Heart right ventricle (tissue), 16 donors: ENCODE data around the gene TLE7. TPM values are rescaled to one million over a fixed set of nuclear protein-coding genes. Genes with fewer than 3 reads are reported as not detected.

Experiments
- ATAC-seq, 8 donors: fragments of 200-7000 bp; cut with Tn5 transposase; one replicate each; pipeline ENCODE4 v1.9.1; 2020; ENCODE audit warnings: mild to moderate bottlenecking in 8 of 8, moderate library complexity in 8 of 8, moderate number of reproducible peaks in 1 of 8
- DNase-seq, 2 donors: peaks; one replicate each; pipeline ENCODE4 v3.0.0-alpha.2; 2020
- H3K27ac ChIP-seq, 10 donors: fragments of 200-600 bp; sonication (generic) in 2 of 10; one replicate each; pipeline versions ENCODE4 v1.5.0 to v1.8.0; 2020 to 2022; ENCODE audit warnings: mild to moderate bottlenecking in 3 of 10
- H3K27me3 ChIP-seq, 7 donors: fragments of 200-600 bp; one replicate each; pipeline ENCODE4 v1.8.0; 2021 to 2022; ENCODE audit warnings: mild to moderate bottlenecking in 2 of 7
- H3K36me3 ChIP-seq, 9 donors: fragments of 200-600 bp; sonication (generic) in 1 of 9; one replicate each; pipeline versions ENCODE4 v1.5.0 to v1.8.0; 2020 to 2022; ENCODE audit warnings: mild to moderate bottlenecking in 2 of 9
- H3K4me1 ChIP-seq, 9 donors: fragments of 200-600 bp; sonication (generic) in 1 of 9; one replicate each; pipeline versions ENCODE4 v1.5.0 to v1.8.0; 2020 to 2022; ENCODE audit warnings: mild to moderate bottlenecking in 4 of 9
- H3K4me3 ChIP-seq, 10 donors: fragments of 200-600 bp; sonication (generic) in 2 of 10; one replicate each; pipeline versions ENCODE4 v1.5.0 to v1.8.0; 2020 to 2022; ENCODE audit warnings: mild to moderate bottlenecking in 7 of 10, moderate library complexity in 2 of 10
- H3K9me3 ChIP-seq, 11 donors: fragments of 200-600 bp in 10 of 11; sonication (generic) in 2 of 11; one replicate each; pipeline versions ENCODE4 v1.5.0 to v1.8.0; 2013 to 2022; ENCODE audit warnings: mild to moderate bottlenecking in 2 of 11, control low read depth in 1 of 11, moderate library complexity in 1 of 11
- WGBS, 2 donors: extraction: QIAGEN DNeasy Blood & Tissue Kit; methylation state at CpG; one replicate each; pipeline ENCODE4 v1.1.7; 2013; ENCODE audit warnings: inconsistent platforms in 1 of 2; 5-methylcytosine and 5-hydroxymethylcytosine counted together
- intact Hi-C, 10 donors: fragments of 100-400 bp; cut with DNase I; formaldehyde crosslinking; loops; one replicate each; pipeline versions ENCODE4 v1.11.1 to v1.14.2; 2022
- polyA plus RNA-seq, 2 donors: library from polyadenylated mRNA; stranded (reverse); fragments of 200-250 nt; gene quantifications; one replicate each; pipeline ENCODE4 v1.2.3, GENCODE V29; 2013
- total RNA-seq, 10 donors: library from RNA; stranded (reverse); fragmentation: NEBNext Ultra II Directional in 3 of 10; extraction: Animal tissue kit (Norgen Biotek cat#: 25700) in 3 of 10; gene quantifications; one replicate each; pipeline versions ENCODE4 v1.2.1 to v1.2.4, GENCODE V29; 2021 to 2023
- TF ChIP-seq, protein P1 (sequence below), 9 donors: fragments of 200-600 bp; sonication (generic) in 2 of 9; IDR thresholded peaks; one replicate each; pipeline versions ENCODE4 v1.5.0 to v1.8.0; 2021 to 2022; ENCODE audit warnings: antibody characterized with exemption in 9 of 9, mild to moderate bottlenecking in 5 of 9, moderate library complexity in 1 of 9
- donor health status: Arrhythmogenic right ventricular cardiomyopathy.
- donor health status: ischemic (EF 13 %, LVEDD 7.1; RV severe dilation, severe dysfunction).
- donor health status: healthy with polysubstance abuse.
- donor health status: DM: no; HTN: yes; CAD: no.
- donor health status: DM: no; HTN: no; CAD: no.
- donor health status: ischemic (EF 25% LVEDD 6.9; RV normal size, moderate dysfunction).
- donor health status: ischemic (EF 25% LVEDD 5.7; RV mildly dilated, moderate dysfunction).
- donor health status: healthy.
- donor health status: DM: yes; HTN: yes; CAD: no.
- donor health status: Ischemic cardiomyopathy.
- donor health status: ischemic (EF 35%, LVEDD 5.7; RV mildly dilated, moderate dysfunction).
- donor health status: nonischemic (EF 11% LVEDD 7.7; RV severe dilation, severe dysfunction).
- donor health status: DM: yes; HTN: yes; CAD: no.
- donor health status: PGD.
- donor health status: ischemic (EF 29% LVEDD 5.4; RV normal size, mild dysfunction).
- donor health status: nonischemic (EF 23%, LVEDD 6.1; RV moderate dilation, normal function).

TLE7 gene
- total and polyA plus RNA-seq, 12 donors = not detected

DNA sequence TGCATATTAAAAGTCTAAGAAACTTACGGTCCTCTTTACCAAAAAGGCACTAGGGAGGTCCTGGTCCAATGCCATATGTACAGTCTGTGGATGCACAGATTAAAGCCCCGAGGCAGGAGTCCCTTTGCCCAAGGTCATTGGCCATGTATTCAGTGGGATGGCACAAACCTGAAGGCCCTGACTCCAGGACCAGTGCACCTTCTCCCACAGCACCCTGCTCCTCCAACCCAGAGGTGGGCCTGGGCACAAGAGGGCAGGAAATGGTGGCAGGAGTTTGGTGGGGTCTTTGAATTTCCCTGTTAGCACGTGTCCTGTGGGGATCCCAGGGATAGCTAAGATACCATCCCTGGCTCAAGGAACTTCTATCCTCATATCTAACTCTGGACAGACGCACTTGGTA, 28.5 kb downstream of the TLE7 start:
- no peak for DNase-seq
- 56 to 58% methylated on average over 4 of the region's 4 CpGs for WGBS, 2 donors
- Histone ChIP-seq H3K4me3 (no peak overlapping the region), H3K27me3 (peaks cover 0 to 72% (median 49%) of the 10 kb centered on the region in 7 donors), H3K36me3 (no peaks in the 10 kb centered on the region), H3K27ac (no peak overlapping the region), H3K9me3 (no peaks in the 10 kb centered on the region), H3K4me1 (peaks cover 0 to 7% (median 0%) of the 10 kb centered on the region in 9 donors)
- ATAC-seq = no peak
- TF ChIP-seq, protein P1, sequence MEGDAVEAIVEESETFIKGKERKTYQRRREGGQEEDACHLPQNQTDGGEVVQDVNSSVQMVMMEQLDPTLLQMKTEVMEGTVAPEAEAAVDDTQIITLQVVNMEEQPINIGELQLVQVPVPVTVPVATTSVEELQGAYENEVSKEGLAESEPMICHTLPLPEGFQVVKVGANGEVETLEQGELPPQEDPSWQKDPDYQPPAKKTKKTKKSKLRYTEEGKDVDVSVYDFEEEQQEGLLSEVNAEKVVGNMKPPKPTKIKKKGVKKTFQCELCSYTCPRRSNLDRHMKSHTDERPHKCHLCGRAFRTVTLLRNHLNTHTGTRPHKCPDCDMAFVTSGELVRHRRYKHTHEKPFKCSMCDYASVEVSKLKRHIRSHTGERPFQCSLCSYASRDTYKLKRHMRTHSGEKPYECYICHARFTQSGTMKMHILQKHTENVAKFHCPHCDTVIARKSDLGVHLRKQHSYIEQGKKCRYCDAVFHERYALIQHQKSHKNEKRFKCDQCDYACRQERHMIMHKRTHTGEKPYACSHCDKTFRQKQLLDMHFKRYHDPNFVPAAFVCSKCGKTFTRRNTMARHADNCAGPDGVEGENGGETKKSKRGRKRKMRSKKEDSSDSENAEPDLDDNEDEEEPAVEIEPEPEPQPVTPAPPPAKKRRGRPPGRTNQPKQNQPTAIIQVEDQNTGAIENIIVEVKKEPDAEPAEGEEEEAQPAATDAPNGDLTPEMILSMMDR (IDR thresholded peaks at IDR 0.05) = no peak
- intact Hi-C loops = loop anchor here in 9 of 10 donors (2.0 to 5.0 kb wide), 5 partner anchors 84 to 199 kb away; no protein-coding TSS in a partner anchor

DNA sequence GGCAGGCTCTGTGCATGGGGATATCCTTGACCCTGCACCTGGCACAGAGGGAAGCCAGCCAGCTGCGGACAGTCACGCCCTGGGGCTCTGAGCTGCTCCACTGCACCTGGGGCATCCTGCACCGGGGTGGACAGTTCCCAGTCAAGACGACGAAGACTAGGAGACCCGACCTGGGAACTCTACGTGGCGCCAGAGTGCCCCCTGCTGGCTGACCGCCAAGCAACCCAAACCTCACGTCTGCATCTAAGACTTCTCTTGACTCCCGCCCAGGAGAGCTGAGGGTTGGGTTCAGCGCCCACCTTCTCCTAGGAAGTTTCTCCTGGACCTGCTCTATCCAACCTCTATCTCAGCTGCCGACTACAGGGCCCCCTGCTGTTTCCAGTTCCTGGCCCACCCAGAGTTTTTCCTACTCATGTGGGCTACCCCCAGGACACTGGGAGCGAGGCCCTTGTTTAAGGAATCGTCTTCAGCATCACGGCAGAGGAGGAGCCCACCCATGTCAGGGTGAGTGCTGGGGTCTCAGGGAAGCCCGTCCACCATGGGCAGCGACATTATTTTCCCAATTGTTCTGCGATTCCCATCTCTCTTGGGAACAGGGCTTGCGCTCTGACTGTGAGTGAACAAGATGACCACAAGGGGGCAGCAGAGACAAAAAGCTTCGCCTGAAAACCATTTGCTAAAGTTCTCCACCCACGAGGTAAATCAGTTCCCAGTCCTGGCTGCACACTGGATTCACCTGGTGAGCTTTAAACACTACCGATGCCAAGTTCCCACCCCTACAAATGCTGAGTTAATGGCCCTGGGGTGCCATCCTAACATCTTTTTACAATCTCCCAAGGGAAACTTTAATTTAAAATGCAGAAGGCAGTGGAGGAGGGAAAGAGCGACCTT, 29.3 kb downstream of the TLE7 start:
- no peak overlapping the region for H3K27ac ChIP-seq
- peak; percentile 70 to 90 (median 77) for ATAC-seq
- intact Hi-C loops = loop anchor here (1.0 to 5.0 kb wide), 6 partner anchors 85 to 200 kb away; no protein-coding TSS in a partner anchor
- H3K36me3 ChIP-seq = no peaks in the 10 kb centered on the region
- H3K4me1 ChIP-seq = peaks cover 0 to 7% (median 0%) of the 10 kb centered on the region in 9 donors
- no peaks in the 10 kb centered on the region for H3K9me3 ChIP-seq
- DNase-seq = peak; percentile 29 to 74
- H3K27me3 ChIP-seq = peaks cover 0 to 71% (median 56%) of the 10 kb centered on the region in 7 donors
- 7 to 9% methylated on average over 24 of the region's 24 CpGs for WGBS, 2 donors
- TF ChIP-seq, protein P1 (IDR thresholded peaks at IDR 0.05) = peak; percentile 77 to 92 (median 86)
- no peak overlapping the region for H3K4me3 ChIP-seq

DNA sequence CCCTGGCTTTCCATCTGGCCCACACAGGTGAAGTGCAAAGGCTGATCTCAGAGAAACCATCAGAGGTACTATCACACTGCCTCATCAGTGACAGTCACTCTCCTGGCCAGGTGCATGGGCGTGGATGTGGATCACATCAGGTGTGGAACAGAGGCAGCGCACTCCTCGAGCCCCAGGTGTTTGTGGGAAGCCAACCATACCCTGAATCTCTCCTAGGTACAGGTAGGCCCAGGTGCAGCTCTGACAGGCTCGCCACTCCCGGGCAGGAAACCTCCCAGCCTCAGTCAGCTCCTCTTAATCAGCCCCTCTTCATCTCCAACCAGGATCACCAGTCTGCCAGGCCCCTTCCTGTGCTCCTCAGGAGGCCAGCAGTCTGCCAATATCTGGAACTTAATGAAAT, 31.7 kb downstream of the TLE7 start:
- peaks cover 0 to 7% (median 0%) of the 10 kb centered on the region in 9 donors for H3K4me1 ChIP-seq
- H3K36me3 ChIP-seq = no peaks in the 10 kb centered on the region
- intact Hi-C loops = loop anchor here in 9 of 10 donors (5.0 kb wide), 3 partner anchors 87 to 202 kb away; no protein-coding TSS in a partner anchor
- no peak for DNase-seq
- H3K9me3 ChIP-seq = no peaks in the 10 kb centered on the region
- H3K27ac ChIP-seq = no peak overlapping the region
- H3K4me3 ChIP-seq = no peak overlapping the region
- TF ChIP-seq, protein P1 (IDR thresholded peaks at IDR 0.05) = no peak
- no peak for ATAC-seq
- peaks cover 0 to 75% (median 64%) of the 10 kb centered on the region in 7 donors for H3K27me3 ChIP-seq
- WGBS, 2 donors = 75 to 78% methylated on average over 5 of the region's 5 CpGs

DNA sequence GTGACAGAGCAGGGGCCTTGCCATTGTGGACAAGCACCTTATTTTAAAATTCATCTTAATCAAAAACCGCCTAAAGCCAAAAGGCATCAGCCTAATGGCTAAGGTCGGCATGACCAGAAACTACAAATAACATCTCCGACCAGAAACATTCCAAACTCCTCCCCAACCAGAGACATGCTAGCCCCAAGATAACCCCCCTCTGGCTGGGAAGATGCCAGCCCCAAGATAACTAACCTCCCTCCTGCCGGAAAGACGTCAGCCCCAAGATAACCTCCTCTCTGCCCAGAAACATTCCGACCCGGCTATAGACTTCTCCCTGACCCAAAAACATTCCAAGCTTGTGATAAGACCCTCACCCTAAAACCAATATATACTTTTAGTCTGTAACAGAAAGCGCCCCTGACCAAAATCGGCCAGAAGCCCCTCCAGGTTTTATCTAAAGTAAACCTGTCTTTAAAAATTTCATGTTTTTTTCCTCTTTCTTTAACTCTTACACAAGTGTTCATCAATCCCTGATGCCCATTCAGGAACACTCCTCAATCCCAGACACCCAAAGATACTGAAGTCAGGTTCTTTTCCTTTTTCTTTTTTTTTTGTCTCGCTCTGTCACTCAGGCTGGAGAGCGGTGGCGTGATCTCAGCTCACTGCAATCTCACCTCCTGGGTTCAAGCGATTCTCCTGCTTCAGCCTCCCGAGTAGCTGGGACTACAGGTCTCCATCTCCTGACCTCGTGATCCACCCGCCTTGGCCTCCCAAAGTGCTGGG, 32.7 kb downstream of the TLE7 start:
- H3K27me3 ChIP-seq = peaks cover 0 to 76% (median 66%) of the 10 kb centered on the region in 7 donors

More for the DNA sequence above, 32.7 kb downstream of the TLE7 start:
- intact Hi-C loops = loop anchor here in 1 of 10 donors (10.0 kb wide), 1 partner anchor 64 kb away; no protein-coding TSS in a partner anchor
- ATAC-seq = peak in 1 of 8 donors; percentile 40
- H3K4me1 ChIP-seq = peaks cover 0 to 7% (median 0%) of the 10 kb centered on the region in 9 donors
- H3K4me3 ChIP-seq = no peak overlapping the region
- H3K9me3 ChIP-seq = peaks cover 0 to 9% (median 0%) of the 10 kb centered on the region in 11 donors
- WGBS, 2 donors = 17 to 19% methylated on average over 16 of the region's 16 CpGs
- no peaks in the 10 kb centered on the region for H3K36me3 ChIP-seq
- H3K27ac ChIP-seq = no peak overlapping the region
- peak in 1 of 2 donors; percentile 8 for DNase-seq
- TF ChIP-seq, protein P1 (IDR thresholded peaks at IDR 0.05) = no peak
